Keratinocyte (primary cell): ENCODE data around the gene GALNT6. TPM values are rescaled to one million over a fixed set of nuclear protein-coding genes. Genes with fewer than 3 reads are reported as not detected.

Experiments used
- DNase-seq: peaks from one replicate; pipeline ENCODE4 v3.0.0-alpha.2; 2011; ENCODE audit warnings: low read depth, missing footprints, low spot score
- FAIRE-seq: peaks from 2 replicates; lab custom pipeline; 2011; peaks lifted over from hg19 to GRCh38; lab: Jason Lieb, UNC
- H2AFZ ChIP-seq: 2 replicates; pipeline ENCODE4 v1.6.0; 2012; ENCODE audit warnings: low read length, control low read depth, inconsistent platforms; ENCODE audit not compliant: control insufficient read depth
- H3K27ac ChIP-seq: 2 replicates; pipeline ENCODE4 v1.5.1; 2011; ENCODE audit warnings: low read length; ENCODE audit not compliant: control insufficient read depth, insufficient read depth
- H3K27me3 ChIP-seq: 3 replicates; pipeline ENCODE4 v1.6.0; 2011; ENCODE audit warnings: low read length; ENCODE audit not compliant: control insufficient read depth, insufficient read depth; ENCODE audit errors: extremely low read depth
- H3K36me3 ChIP-seq, 2 experiments: 2 replicates in 1 of 2; 3 replicates in 1 of 2; pipeline ENCODE4 v1.5.1; 2011; ENCODE audit warnings: low read length in 2 of 2, mild to moderate bottlenecking in 1 of 2; ENCODE audit not compliant: control insufficient read depth in 2 of 2, insufficient read depth in 2 of 2; ENCODE audit errors: extremely low read depth in 1 of 2
- H3K4me1 ChIP-seq: 3 replicates; pipeline ENCODE4 v1.5.1; 2011; ENCODE audit warnings: low read length; ENCODE audit not compliant: control insufficient read depth, insufficient read depth; ENCODE audit errors: extremely low read depth
- H3K4me2 ChIP-seq: 3 replicates; pipeline ENCODE4 v1.6.0; 2011; ENCODE audit warnings: low read depth, low read length; ENCODE audit not compliant: control insufficient read depth, insufficient read depth; ENCODE audit errors: extremely low read depth
- H3K4me3 ChIP-seq, 3 experiments: fragments of 200-600 bp in 1 of 3; sonication (generic) in 1 of 3; 2 replicates in 2 of 3; 3 replicates in 1 of 3; pipeline ENCODE4 v1.5.1; 2011 to 2016; ENCODE audit warnings: low read length in 3 of 3, mild to moderate bottlenecking in 3 of 3, control low read depth in 2 of 3, inconsistent platforms in 1 of 3, low read depth in 1 of 3, mixed read lengths in 1 of 3, mixed run types in 1 of 3, moderate library complexity in 1 of 3; ENCODE audit not compliant: control insufficient read depth in 2 of 3, insufficient read depth in 2 of 3; ENCODE audit errors: extremely low read depth in 1 of 3
- H3K79me2 ChIP-seq: 2 replicates; pipeline ENCODE4 v1.6.0; 2012; ENCODE audit warnings: low read length; ENCODE audit not compliant: control insufficient read depth, insufficient read depth
- H3K9ac ChIP-seq: 3 replicates; pipeline ENCODE4 v1.6.0; 2011; ENCODE audit warnings: low read length; ENCODE audit not compliant: control insufficient read depth, insufficient read depth; ENCODE audit errors: extremely low read depth
- H3K9me1 ChIP-seq: 3 replicates; pipeline ENCODE4 v1.6.0; 2011; ENCODE audit warnings: low read length; ENCODE audit not compliant: control insufficient read depth, insufficient read depth; ENCODE audit errors: extremely low read depth
- H3K9me3 ChIP-seq: 2 replicates; pipeline ENCODE4 v1.5.1; 2012; ENCODE audit warnings: low read depth, low read length; ENCODE audit not compliant: control insufficient read depth
- H4K20me1 ChIP-seq: 3 replicates; pipeline ENCODE4 v1.6.0; 2011; ENCODE audit warnings: low read length; ENCODE audit not compliant: control insufficient read depth, insufficient read depth; ENCODE audit errors: extremely low read depth
- EZH2 ChIP-seq: IDR thresholded peaks from one replicate; pipeline ENCODE4 v1.6.1; 2012; ENCODE audit warnings: inconsistent platforms, mild to moderate bottlenecking, low read length, moderate library complexity
- dilution Hi-C: fragments of 300-500 bp; cut with MboI; formaldehyde crosslinking; loops from one replicate; pipeline ENCODE4 v1.7.0; 2020; ENCODE audit warnings: low sequenced_read_pairs; ENCODE audit not compliant: extremely low pct_ligation_motif_present
- polyA plus RNA-seq, 5 experiments: library from polyadenylated mRNA; depleted of rRNA in 3 of 5; stranded (reverse) in 3 of 5; stranded (forward) in 1 of 5; unstranded in 1 of 5; fragments of >200 nt; gene quantifications; 1 replicate in 1 of 5; 2 replicates in 3 of 5; 3 replicates in 1 of 5; pipeline versions ENCODE4 v1.2.1 to v1.2.3, GENCODE V29; 2011 to 2012; ENCODE audit warnings: missing spikeins in 2 of 5, low read depth in 1 of 5, low replicate concordance in 1 of 5
- TF ChIP-seq, protein P1 (sequence below), 3 experiments: IDR thresholded peaks in 1 of 3; conservative IDR thresholded peaks in 1 of 3; optimal IDR thresholded peaks in 1 of 3; 2 replicates in 2 of 3; 3 replicates in 1 of 3; pipeline versions ENCODE3 to v1.5.1; 2011; ENCODE audit warnings: low read length in 3 of 3, mild to moderate bottlenecking in 3 of 3, moderate library complexity in 2 of 3, control low read depth in 1 of 3, inconsistent platforms in 1 of 3; ENCODE audit not compliant: insufficient read depth in 2 of 3; ENCODE audit errors: extremely low read depth in 1 of 3

The GALNT6 gene
- polyA plus RNA-seq, 1 donor (not counting 4 experiments of a cell fraction or from before 2014, with no cell fraction given): 42.7 TPM

DNA sequence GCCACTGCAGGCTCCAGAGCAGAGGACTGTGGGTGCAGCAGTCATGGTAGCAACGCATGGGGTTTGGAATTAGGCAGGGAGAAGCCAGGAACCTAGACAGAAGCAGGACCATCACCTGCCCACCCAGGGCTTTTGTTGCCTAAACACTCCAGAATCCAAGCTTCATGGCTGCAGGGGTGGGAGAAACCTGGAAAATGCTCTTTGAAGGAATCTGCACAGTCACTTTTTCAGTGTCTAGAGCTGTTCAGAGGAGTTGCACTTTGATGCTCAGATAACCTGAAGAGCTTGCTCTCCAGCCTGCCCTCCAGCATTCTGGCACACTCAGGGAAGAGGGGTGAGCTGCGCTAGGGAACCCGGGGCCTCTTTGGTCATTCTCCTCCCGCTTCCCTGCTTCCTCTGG, 43.1 kb downstream of the GALNT6 start:
- Histone ChIP-seq H3K36me3 (peaks cover 0 to 2% of the 10 kb centered on the region in 2 experiments), H2AFZ (no peak overlapping the region), H3K4me1 (no peaks in the 10 kb centered on the region), H3K79me2 (no peaks in the 10 kb centered on the region), H3K27me3 (no peaks in the 10 kb centered on the region), H3K4me2 (no peak overlapping the region), H3K9me1 (no peaks in the 10 kb centered on the region), H3K4me3 (no peak overlapping the region), H3K9me3 (no peaks in the 10 kb centered on the region), H4K20me1 (no peaks in the 10 kb centered on the region), H3K27ac (no peak overlapping the region), H3K9ac (no peak overlapping the region)
- DNase-seq (no peak), FAIRE-seq (no peak)
- dilution Hi-C loops: no loop called here
- no peak for TF ChIP-seq EZH2
- TF ChIP-seq, protein P1, sequence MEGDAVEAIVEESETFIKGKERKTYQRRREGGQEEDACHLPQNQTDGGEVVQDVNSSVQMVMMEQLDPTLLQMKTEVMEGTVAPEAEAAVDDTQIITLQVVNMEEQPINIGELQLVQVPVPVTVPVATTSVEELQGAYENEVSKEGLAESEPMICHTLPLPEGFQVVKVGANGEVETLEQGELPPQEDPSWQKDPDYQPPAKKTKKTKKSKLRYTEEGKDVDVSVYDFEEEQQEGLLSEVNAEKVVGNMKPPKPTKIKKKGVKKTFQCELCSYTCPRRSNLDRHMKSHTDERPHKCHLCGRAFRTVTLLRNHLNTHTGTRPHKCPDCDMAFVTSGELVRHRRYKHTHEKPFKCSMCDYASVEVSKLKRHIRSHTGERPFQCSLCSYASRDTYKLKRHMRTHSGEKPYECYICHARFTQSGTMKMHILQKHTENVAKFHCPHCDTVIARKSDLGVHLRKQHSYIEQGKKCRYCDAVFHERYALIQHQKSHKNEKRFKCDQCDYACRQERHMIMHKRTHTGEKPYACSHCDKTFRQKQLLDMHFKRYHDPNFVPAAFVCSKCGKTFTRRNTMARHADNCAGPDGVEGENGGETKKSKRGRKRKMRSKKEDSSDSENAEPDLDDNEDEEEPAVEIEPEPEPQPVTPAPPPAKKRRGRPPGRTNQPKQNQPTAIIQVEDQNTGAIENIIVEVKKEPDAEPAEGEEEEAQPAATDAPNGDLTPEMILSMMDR (optimal IDR thresholded peaks at IDR 0.05 in 1 of 3, IDR thresholded peaks at IDR 0.05 in 1 of 3, conservative IDR thresholded peaks at IDR 0.05 in 1 of 3; ENCODE audit: extremely low read depth in 1 of 3, insufficient read depth in 2 of 3, low read length in 3 of 3): no peak

DNA sequence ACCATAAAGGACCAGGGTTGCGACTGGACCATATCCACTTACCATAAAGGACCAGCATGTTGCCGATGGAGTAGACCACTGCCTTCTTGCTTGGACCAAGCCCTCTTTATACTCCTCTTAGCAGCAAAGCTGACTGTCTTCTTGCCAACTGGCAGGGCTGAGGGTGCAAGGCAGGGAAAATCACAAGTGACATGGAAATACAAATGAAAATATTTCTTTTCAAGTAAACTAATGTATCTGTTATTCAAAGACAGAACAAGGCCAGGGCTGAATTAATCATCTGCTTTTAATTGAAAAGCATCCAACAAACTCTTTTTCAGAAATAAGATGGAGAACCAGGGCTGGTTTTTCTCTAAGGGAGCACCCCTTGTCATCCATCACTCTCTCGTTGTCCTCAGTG, 44.6 kb downstream of the GALNT6 start, which contains the start of gene CELA1:
CELA1 (minus strand) TSS at position 99 of the 400 bp plus-strand sequence; CDS start at position 58, 41 bp downstream.
- H3K4me3 ChIP-seq: no peak within 1 kb of the TSS
- no peaks in the 10 kb centered on the region for H4K20me1 ChIP-seq
- H3K27me3 ChIP-seq: no peaks in the 10 kb centered on the region
- no peak within 1 kb of the TSS for H3K27ac ChIP-seq
- no peaks in the 10 kb centered on the region for H3K79me2 ChIP-seq
- H3K4me1 ChIP-seq: peaks cover 5% of the 10 kb centered on the region
- no peak within 1 kb of the TSS for H2AFZ ChIP-seq
- TF ChIP-seq EZH2: no peak
- TF ChIP-seq, protein P1 (optimal IDR thresholded peaks at IDR 0.05 in 1 of 3, IDR thresholded peaks at IDR 0.05 in 1 of 3, conservative IDR thresholded peaks at IDR 0.05 in 1 of 3; ENCODE audit: extremely low read depth in 1 of 3, insufficient read depth in 2 of 3, low read length in 3 of 3): no peak
- no peaks in the 10 kb centered on the region for H3K9me3 ChIP-seq
- no peak for DNase-seq
- H3K9ac ChIP-seq: no peak within 1 kb of the TSS
- dilution Hi-C loops: no loop called here
- no peaks in the 10 kb centered on the region for H3K36me3 ChIP-seq
- H3K9me1 ChIP-seq: no peaks in the 10 kb centered on the region
- no peak within 1 kb of the TSS for H3K4me2 ChIP-seq
- FAIRE-seq: no peak
